ENCODE measurements around the gene RND2.

DNA sequence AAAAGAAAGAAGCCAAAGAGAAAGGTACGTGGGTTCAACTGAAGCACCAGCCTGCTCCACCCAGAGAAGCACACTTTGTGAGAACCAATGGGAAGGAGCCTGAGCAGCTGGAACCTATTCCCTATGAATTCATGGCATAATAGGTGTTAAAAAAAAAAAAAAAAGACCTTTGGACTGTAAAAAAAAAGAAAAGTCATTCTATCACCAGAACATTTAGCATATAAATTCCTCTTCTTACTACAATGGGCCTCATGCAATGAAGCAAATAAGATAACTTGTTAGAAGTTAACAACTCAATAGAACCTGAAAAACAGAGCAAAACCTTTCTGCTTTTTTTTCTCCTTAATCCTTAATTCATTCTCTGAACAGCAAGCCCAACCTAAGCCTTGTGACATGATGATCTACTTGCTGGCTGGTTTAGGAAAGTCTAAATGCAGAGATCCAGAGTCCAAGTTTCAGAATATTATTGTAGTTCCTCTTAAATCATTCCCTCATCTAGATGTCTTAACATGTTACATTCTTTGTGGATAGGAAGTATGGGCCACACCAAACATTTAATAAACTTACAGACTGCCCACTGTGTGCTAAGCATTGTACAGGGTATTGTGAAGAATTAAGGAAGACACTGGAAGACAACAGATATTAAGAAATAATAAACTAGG is 54.7 kb downstream of the RND2 start:
- TF ChIP-seq, protein P1, sequence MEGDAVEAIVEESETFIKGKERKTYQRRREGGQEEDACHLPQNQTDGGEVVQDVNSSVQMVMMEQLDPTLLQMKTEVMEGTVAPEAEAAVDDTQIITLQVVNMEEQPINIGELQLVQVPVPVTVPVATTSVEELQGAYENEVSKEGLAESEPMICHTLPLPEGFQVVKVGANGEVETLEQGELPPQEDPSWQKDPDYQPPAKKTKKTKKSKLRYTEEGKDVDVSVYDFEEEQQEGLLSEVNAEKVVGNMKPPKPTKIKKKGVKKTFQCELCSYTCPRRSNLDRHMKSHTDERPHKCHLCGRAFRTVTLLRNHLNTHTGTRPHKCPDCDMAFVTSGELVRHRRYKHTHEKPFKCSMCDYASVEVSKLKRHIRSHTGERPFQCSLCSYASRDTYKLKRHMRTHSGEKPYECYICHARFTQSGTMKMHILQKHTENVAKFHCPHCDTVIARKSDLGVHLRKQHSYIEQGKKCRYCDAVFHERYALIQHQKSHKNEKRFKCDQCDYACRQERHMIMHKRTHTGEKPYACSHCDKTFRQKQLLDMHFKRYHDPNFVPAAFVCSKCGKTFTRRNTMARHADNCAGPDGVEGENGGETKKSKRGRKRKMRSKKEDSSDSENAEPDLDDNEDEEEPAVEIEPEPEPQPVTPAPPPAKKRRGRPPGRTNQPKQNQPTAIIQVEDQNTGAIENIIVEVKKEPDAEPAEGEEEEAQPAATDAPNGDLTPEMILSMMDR (IDR thresholded peaks at IDR 0.05) = no peak
- TF ChIP-seq POLR2AphosphoS5 (IDR thresholded peaks at IDR 0.05; ENCODE audit: low read depth, low read length) (no peak), TCF7L2 (IDR thresholded peaks at IDR 0.05; ENCODE audit: low read depth, low read length) (no peak)
